Muscle of leg (tissue), 11 donors: Measurements from ENCODE around the gene SUSD4. TPM values are rescaled to one million over a fixed set of nuclear protein-coding genes. Genes with fewer than 3 reads are reported as not detected.

Experiments
- DNase-seq: peaks from one replicate; pipeline ENCODE4 v3.0.0; 2013
- H3K27ac ChIP-seq: one replicate; pipeline ENCODE4 v1.5.1; 2013; ENCODE audit warnings: mild to moderate bottlenecking, low read length, control low read depth
- H3K27me3 ChIP-seq: one replicate; pipeline ENCODE4 v1.6.1; 2013; ENCODE audit warnings: low read length; ENCODE audit not compliant: control insufficient read depth, insufficient read depth
- H3K36me3 ChIP-seq: one replicate; pipeline ENCODE4 v1.6.1; 2013; ENCODE audit warnings: low read length; ENCODE audit not compliant: control insufficient read depth, insufficient read depth
- H3K4me1 ChIP-seq: one replicate; pipeline ENCODE4 v1.6.1; 2013; ENCODE audit warnings: low read length; ENCODE audit not compliant: control insufficient read depth, insufficient read depth
- H3K4me3 ChIP-seq: one replicate; pipeline ENCODE4 v1.5.1; 2013; ENCODE audit warnings: low read length, control low read depth
- H3K9me3 ChIP-seq: replicated peaks from 2 replicates; pipeline ENCODE4 v1.6.1; 2013; ENCODE audit warnings: low read depth, low read length; ENCODE audit not compliant: control insufficient read depth
- whole genome bisulfite sequencing: methylation state at CpG from one replicate; pipeline ENCODE4 v1.1.5; 2013; ENCODE audit warnings: missing lambda C conversion rate; ENCODE audit not compliant: insufficient coverage; 5-methylcytosine and 5-hydroxymethylcytosine counted together
- polyA plus RNA-seq, 8 donors: library from polyadenylated mRNA; unstranded; fragments of 120-200 nt; gene quantifications; one replicate each; pipeline versions ENCODE4 v1.2.1 to v1.2.3, GENCODE V29; 2013; ENCODE audit warnings: inconsistent platforms in 1 of 8, low replicate concordance in 1 of 8; ENCODE audit not compliant: insufficient read length in 8 of 8, insufficient read depth in 1 of 8
- total RNA-seq: library from RNA; stranded (reverse); fragments of 120-200 nt; gene quantifications from one replicate; pipeline ENCODE4 v1.2.4, GENCODE V29; 2013

The SUSD4 gene
- total and polyA plus RNA-seq, 9 donors, result 2.0 to 4.1 (median 2.8) TPM

DNA sequence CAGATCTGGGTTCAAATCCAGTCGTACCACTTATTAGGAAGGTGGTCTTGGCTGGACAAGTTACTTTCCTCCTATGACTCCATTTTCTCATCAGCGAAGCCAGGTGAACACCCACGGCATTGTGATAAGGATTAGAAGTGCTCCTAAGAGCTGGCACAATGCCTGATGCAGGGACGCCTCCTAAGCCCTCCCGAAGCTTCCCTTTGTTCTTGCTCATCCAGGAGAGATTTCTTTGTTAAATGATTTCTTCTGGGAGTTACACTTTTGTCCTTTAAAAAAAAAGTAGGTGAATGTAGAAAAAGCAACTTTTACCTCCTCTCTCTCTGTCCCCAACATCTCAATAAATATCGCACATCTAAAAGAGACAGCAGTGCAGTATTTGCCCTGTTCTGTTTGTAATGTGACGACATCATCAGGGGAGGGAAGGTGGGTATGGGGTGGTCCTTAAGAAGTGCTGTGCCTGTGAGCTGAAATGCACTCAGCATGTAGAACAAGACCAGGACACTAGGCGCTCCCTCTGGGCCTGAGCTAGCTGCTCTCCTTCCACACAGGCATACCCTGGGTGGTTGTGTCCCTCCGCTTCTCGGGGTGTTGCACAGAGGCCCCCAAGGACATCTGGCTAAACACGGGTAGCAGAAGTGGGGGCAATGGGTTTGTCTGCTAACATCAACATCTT, 43.9 kb downstream of the SUSD4 start:
- Histone ChIP-seq H3K27ac (no peak overlapping the region), H3K27me3 (no peaks in the 10 kb centered on the region), H3K36me3 (no peaks in the 10 kb centered on the region), H3K9me3 (no peaks in the 10 kb centered on the region), H3K4me1 (no peaks in the 10 kb centered on the region), H3K4me3 (no peak overlapping the region)
- DNase-seq, result no peak
- WGBS, result 50% methylated on average over 2 of the region's 11 CpGs

DNA sequence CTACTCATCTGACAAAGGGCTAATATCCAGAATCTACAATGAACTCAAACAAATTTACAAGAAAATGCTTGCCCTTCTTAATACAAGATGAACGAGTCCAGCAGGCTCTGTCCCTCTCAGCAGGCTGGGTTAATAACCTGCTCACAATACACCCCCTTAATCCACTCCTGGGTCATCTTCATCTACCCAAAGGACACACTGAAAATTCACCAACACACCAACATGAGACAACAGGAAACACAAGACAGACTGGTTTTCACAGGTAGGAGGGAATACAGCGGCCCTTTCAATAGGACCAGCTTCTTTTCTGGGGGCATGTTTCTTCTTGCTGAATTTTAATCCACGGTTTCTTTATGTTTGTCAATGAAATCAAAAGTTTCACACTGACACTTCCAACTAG, 44.6 kb downstream of the SUSD4 start:
- H3K36me3 ChIP-seq, result no peaks in the 10 kb centered on the region
- no peaks in the 10 kb centered on the region for H3K9me3 ChIP-seq
- H3K4me3 ChIP-seq, result no peak overlapping the region
- no peak overlapping the region for H3K27ac ChIP-seq
- 67% methylated on average over 1 of the region's 3 CpGs for WGBS
- no peaks in the 10 kb centered on the region for H3K4me1 ChIP-seq
- no peak for DNase-seq
- H3K27me3 ChIP-seq, result no peaks in the 10 kb centered on the region

DNA sequence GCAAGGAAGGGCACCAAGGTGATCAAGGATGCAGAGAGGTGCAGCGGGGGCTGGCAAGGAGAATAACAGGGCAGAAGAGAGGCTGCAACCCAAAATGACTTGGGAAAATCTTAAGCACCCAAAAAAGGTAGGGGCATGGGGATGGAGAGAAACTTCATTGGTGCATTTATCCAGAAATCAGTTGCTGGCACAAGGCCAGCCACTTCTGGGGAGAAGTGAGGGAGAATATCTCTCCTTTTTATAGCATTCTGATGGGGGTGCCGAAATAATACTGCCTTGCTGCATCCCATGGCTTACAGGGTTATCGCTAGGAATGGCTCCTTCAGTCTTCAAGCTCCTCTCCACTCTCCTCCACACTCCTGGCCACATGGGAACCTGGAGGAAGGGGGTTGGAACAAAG, 47.9 kb downstream of the SUSD4 start:
- Histone ChIP-seq H3K4me1 (no peaks in the 10 kb centered on the region), H3K27ac (no peak overlapping the region), H3K27me3 (no peaks in the 10 kb centered on the region), H3K9me3 (no peaks in the 10 kb centered on the region), H3K4me3 (no peak overlapping the region), H3K36me3 (no peaks in the 10 kb centered on the region)
- no peak for DNase-seq
- WGBS, result 90% methylated on average over 1 of the region's 3 CpGs

DNA sequence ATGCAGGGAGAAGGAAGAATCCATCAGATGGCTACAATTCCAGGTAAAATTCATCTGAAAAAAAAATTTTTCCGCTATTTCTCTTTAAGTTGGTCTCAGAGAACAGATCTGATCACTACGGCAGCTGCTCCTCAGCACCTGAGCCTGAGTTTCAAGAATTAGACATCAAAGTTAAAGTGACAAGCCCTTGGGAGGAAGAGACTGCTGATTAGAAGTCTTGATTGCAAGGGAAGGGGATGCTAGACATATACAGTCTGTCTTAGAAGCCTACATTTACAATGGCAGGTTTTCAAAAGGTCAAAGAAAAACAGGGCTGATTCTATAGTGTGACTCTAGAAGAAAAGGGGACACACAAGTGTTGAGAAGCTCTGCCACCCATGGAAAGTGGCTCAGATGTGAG, 48.3 kb downstream of the SUSD4 start:
- no peak overlapping the region for H3K4me3 ChIP-seq
- H3K27ac ChIP-seq, result no peak overlapping the region
- H3K36me3 ChIP-seq, result no peaks in the 10 kb centered on the region
- no peak for DNase-seq
- WGBS, result 67% methylated on average over 2 of the region's 2 CpGs
- H3K4me1 ChIP-seq, result no peaks in the 10 kb centered on the region
- H3K9me3 ChIP-seq, result no peaks in the 10 kb centered on the region
- no peaks in the 10 kb centered on the region for H3K27me3 ChIP-seq

DNA sequence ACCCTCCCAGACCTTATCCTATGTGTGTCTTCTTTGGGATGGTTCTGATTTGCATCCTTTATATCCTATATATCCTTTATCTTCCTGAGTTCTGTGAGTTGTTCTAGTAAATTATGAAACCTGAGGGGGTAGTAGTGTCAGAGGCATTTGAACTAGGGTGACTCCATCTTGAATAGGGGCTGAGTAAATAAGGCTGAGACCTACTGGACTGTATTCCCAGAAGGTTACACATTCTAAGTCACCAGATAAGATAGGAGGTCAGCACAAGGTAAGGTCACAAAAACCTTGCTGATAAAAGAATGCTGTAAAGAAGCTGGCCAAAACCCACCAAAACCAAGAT, 50.6 kb downstream of the SUSD4 start:
- Histone ChIP-seq H3K27me3 (no peaks in the 10 kb centered on the region), H3K27ac (no peak overlapping the region), H3K36me3 (no peaks in the 10 kb centered on the region), H3K4me1 (no peaks in the 10 kb centered on the region), H3K9me3 (no peaks in the 10 kb centered on the region), H3K4me3 (no peak overlapping the region)
- no peak for DNase-seq

DNA sequence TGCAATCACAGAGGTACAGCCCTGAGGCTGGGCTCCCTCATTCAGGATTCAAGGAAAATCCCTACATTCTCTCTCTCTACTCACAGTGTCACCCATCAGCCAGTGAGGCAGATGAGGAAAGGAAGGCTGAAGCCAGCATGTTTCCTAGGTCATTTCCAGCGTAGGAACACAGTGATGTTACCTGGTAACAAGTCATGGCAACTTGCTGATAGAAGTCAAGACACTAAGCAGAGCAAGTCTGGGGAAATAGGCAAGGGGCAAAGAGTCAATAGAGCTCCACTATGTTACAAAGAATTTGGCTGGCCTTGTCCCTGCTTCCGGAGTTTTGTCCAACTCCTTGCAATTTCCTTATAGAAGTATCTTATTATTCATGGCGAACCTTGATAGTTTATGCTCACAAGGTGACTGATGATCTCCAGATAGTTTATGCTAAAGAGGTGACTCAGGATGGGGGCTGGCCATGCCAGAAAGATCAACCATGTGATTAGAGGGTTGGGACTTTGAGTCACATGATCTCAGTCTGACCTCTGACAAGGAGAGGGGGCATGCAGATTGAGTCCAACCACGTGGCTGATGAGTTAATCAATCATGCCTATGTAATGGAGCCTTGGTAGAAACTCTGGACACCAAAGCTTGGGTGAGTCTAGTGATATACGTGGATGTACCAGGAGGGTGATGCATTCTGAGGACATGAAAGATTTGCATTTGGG, 51.1 kb downstream of the SUSD4 start:
- H3K36me3 ChIP-seq, result no peaks in the 10 kb centered on the region
- no peaks in the 10 kb centered on the region for H3K27me3 ChIP-seq
- no peak for DNase-seq
- no peak overlapping the region for H3K27ac ChIP-seq
- no peak overlapping the region for H3K4me3 ChIP-seq
- no peaks in the 10 kb centered on the region for H3K4me1 ChIP-seq
- H3K9me3 ChIP-seq, result no peaks in the 10 kb centered on the region
- WGBS, result 50% methylated on average over 2 of the region's 5 CpGs

DNA sequence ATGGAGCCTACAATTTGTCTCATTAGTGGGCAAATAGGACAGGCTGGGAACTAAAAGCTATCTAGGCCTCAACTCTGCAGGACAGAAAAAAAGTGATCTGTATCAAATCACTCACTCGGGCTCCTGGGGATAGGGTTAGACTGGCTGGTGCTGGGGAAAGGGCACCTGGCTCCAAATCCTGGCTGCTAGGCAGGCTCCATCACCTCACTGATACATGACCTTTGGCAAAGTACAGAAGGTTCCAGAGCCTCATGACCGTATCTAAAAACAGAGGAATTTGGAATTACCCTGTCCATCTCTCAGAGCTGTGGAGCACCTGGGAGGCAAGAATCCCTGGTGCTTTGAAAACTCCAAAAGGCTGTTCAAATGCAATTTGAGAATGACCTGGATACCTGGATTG, 51.7 kb downstream of the SUSD4 start:
- Histone ChIP-seq H3K36me3 (no peaks in the 10 kb centered on the region), H3K4me1 (no peaks in the 10 kb centered on the region), H3K27ac (no peak overlapping the region), H3K9me3 (no peaks in the 10 kb centered on the region), H3K4me3 (no peak overlapping the region), H3K27me3 (no peaks in the 10 kb centered on the region)
- 43% methylated on average over 1 of the region's 2 CpGs for WGBS
- no peak for DNase-seq

DNA sequence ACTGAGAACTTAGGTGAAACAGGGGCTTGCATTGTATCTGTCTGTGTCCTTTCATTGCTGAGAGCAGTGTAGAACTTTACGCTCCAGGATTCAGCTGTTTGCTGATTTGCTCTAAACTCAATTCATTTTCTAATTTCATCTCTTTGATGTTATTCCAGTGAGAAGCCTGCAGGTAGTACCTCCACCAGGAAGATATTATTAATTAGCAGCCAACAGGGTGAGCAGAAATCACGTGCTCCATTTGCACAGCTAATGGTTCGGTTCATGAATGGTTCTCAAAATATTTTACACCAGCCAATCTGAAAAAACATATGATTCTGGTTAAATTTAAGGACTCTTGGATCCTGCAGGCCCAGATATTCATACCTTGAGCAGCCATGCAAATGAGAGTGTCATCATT, 52.1 kb downstream of the SUSD4 start:
- no peak overlapping the region for H3K27ac ChIP-seq
- no peak for DNase-seq
- no CpG with 5 or more reads among the region's 3 CpGs for WGBS
- H3K4me1 ChIP-seq, result no peaks in the 10 kb centered on the region
- H3K36me3 ChIP-seq, result no peaks in the 10 kb centered on the region
- H3K9me3 ChIP-seq, result no peaks in the 10 kb centered on the region
- no peak overlapping the region for H3K4me3 ChIP-seq
- no peaks in the 10 kb centered on the region for H3K27me3 ChIP-seq

DNA sequence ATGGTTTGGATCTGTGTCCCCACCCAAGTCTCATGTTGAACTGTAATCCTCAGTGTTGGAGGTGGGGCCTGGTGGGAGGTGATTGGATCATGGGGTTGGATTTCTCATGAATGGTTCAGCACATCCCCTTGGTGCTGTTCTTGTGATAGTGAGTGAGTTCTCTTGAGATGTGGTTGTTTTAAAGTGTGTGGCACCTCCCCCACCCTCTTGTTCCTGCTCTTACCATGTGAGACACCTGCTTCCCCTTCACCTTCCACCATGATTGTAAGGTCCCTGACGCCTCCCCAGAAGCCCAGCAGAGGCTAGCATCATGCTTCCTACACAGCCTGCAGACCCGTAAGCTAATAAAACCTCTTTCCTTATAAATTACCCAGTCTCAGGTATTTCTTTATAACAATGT, 55.8 kb downstream of the SUSD4 start:
- 33% methylated on average over 1 of the region's 2 CpGs for whole genome bisulfite sequencing
- no peak for DNase-seq
- Histone ChIP-seq H3K27ac (no peak overlapping the region), H3K36me3 (no peaks in the 10 kb centered on the region), H3K4me1 (no peaks in the 10 kb centered on the region), H3K9me3 (no peaks in the 10 kb centered on the region), H3K4me3 (no peak overlapping the region), H3K27me3 (no peaks in the 10 kb centered on the region)

DNA sequence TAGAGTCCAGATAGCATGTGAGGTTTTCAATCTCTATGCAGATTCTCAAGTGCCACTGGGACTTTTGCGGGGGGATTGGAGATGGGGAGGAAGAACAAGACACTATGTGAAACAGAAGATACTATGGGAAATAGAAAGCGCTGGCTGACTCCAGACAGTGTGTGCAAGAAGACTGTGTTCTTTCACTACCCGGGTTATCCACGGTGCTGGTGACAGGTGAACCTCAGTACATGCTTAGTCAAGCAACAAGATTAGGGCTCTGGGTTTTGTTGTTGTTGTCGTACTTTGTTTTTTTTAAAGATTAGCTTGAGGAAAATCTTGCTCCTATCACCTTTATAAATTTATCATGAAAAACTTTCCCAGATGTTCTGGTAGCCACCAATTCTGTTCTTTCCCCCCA, 56.4 kb downstream of the SUSD4 start:
- no peaks in the 10 kb centered on the region for H3K9me3 ChIP-seq
- no peak overlapping the region for H3K4me3 ChIP-seq
- no peak for DNase-seq
- no peaks in the 10 kb centered on the region for H3K36me3 ChIP-seq
- 91% methylated on average over 4 of the region's 5 CpGs for WGBS
- H3K4me1 ChIP-seq, result no peaks in the 10 kb centered on the region
- no peaks in the 10 kb centered on the region for H3K27me3 ChIP-seq
- H3K27ac ChIP-seq, result no peak overlapping the region

DNA sequence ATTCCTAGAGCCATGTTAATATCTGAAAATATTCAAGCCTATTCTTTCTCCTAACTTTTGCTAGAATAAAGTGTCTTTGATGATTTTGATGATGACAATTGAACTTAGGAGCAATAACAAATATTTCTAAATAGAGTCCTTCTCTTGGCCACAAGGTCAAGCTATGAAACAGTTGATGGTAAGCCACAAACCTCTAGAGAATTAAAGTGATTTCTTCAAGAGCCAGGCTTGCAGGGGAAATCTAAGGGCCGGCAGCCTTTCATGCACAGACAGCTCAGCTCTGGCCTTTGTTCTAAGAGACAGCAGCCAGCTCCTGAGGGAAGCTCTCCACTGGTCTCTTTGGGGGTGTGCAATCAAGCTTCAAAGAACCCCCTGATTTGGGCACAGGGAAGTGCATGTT, 59.0 kb downstream of the SUSD4 start:
- DNase-seq, result no peak
- Histone ChIP-seq H3K27ac (no peak overlapping the region), H3K4me3 (no peak overlapping the region), H3K36me3 (no peaks in the 10 kb centered on the region), H3K4me1 (no peaks in the 10 kb centered on the region), H3K27me3 (no peaks in the 10 kb centered on the region), H3K9me3 (no peaks in the 10 kb centered on the region)
- WGBS, result 33% methylated on average over 1 of the region's 1 CpG
